ENCODE results near the gene SMAD3.
"Not testable (repeated sequence)": the region's sequence is repeated elsewhere in the genome, so short reads cannot be mapped to it uniquely, and the experiment has no call there.

SMAD3 gene

DNA sequence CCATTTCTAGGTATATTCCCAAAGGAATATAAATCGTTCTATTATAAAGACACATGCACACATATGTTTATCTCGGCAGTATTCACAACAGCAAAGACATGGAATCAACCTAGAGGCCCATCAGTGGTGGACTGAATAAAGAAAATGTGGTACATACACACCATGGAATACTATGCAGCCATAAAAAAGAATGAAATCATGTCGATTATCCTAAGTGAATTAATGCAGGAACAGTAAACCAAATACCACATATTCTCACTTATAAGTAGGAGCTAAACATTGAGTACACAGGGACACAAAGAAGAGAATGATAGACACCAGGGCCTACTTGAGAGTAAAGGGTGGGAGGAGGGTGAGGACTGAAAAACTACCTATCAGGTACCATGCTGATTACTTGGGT lies 37.0 kb upstream of the SMAD3 start:
- H3K4me3 Mint-ChIP-seq; H3K36me3 Mint-ChIP-seq; H3K27ac Mint-ChIP-seq; H3K27me3 Mint-ChIP-seq; H3K9me3 Mint-ChIP-seq (ENCODE audit: low read depth): not testable (repeated sequence)
- peaks cover 24% of the 10 kb centered on the region for H3K4me1 Mint-ChIP-seq (ENCODE audit: low read depth)

DNA sequence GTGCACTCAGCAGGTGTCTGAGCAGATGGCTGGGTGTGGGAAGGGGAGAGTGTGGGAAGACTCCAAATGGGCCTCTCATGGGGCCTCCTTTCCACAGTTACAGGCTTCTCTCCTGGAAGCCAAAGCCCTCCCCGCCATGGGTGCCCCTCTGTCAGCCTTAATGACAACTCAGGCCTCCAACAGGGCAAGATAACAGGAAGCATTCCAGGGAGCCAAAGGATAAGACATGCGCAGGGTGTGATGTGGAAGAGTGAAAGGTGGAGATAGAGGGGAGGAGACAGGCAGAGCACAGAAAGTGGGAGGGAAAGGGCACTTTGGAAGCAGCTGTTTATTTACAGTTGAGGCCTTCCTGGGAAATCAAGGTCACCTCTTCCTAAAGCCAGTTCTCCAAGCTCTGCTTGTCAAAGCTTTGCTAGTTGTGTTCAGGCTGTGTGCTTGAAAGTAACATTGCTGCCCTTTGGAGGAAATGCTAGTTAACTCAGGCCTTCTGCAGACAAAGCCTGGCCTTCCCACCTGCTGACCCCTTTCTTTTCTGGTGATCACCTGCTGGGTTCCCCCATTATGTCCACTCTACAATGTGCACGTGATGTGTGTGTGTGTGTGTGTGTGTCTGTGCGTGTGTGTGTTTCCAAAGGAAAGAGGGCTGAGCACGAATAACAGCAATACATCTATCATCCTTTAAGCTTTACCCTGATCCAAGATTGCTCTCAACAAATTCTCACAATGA lies 35.2 kb upstream of the SMAD3 start:
- Mint-ChIP-seq H3K27ac (no peak overlapping the region), H3K4me3 (no peak overlapping the region), H3K9me3 (ENCODE audit: low read depth) (no peaks in the 10 kb centered on the region), H3K27me3 (no peaks in the 10 kb centered on the region), H3K36me3 (no peaks in the 10 kb centered on the region), H3K4me1 (ENCODE audit: low read depth) (peaks cover 14% of the 10 kb centered on the region)

DNA sequence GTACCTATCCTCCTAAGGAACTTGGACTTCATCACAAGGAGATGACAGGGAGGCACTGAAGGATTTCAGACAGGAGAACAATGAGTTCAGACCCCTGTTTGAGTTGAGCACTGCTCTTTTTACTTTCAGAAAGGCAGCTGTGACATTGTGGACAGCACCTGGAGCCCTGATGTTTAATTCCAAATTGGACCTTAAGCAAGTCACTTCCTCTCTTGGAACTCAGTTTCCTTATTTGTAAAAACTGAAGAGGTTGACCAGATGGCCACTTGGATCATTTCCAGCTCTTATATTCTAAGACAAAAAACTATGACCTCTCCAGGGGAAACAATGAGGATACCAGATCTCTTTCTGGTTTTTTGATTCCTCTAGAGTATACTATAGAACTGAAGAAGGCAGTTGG lies 34.1 kb upstream of the SMAD3 start:
- H3K27me3 Mint-ChIP-seq: no peaks in the 10 kb centered on the region
- H3K27ac Mint-ChIP-seq: no peak overlapping the region
- H3K36me3 Mint-ChIP-seq: no peaks in the 10 kb centered on the region
- H3K4me3 Mint-ChIP-seq: no peak overlapping the region
- H3K4me1 Mint-ChIP-seq (ENCODE audit: low read depth): peaks cover 10% of the 10 kb centered on the region
- H3K9me3 Mint-ChIP-seq (ENCODE audit: low read depth): no peaks in the 10 kb centered on the region

DNA sequence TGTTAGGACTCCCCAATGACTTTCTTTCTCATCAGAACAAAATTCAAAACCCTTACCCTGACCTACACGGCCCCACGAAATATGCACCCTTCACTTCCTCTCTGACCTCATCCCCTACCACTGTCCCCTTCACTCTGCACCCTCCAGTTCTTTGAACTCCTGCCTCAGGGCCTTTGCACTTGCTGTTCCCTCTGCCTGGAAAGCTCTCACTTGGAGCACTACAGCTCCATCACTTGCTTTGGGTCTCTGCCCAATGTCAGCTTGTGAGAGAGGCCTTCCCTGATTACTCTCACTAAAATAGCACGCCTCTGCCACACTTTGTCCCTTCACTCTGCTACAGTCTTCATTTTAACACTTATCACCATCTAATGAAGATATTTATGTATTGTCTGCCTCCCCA lies 32.8 kb upstream of the SMAD3 start:
- Mint-ChIP-seq H3K4me3 (no peak overlapping the region), H3K27me3 (no peaks in the 10 kb centered on the region), H3K9me3 (ENCODE audit: low read depth) (no peaks in the 10 kb centered on the region), H3K27ac (no peak overlapping the region), H3K36me3 (no peaks in the 10 kb centered on the region), H3K4me1 (ENCODE audit: low read depth) (peaks cover 8% of the 10 kb centered on the region)

DNA sequence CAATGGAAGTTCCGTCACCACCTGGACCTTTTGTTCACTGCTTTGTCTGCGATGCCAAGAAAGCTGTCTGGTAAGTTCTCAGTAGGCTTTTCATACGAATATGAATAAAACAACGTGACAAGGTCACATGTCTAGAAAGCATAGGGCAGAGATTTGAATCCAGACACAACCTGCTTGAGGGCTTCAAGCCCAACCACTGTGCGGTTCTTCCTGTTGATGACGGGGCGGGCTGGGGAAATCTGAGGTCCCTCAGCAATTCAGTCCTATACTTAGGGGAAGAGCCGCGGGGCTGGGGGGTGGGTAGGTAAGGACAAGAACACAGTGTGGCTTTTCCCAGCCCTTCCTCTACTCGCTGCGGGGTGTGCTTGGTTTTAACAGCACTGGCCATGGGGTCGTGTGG lies 32.4 kb upstream of the SMAD3 start:
- H3K4me1 Mint-ChIP-seq (ENCODE audit: low read depth): peaks cover 7% of the 10 kb centered on the region
- no peaks in the 10 kb centered on the region for H3K27me3 Mint-ChIP-seq
- H3K27ac Mint-ChIP-seq: peak overlapping the region; percentile 30
- H3K36me3 Mint-ChIP-seq: no peaks in the 10 kb centered on the region
- H3K9me3 Mint-ChIP-seq (ENCODE audit: low read depth): no peaks in the 10 kb centered on the region
- H3K4me3 Mint-ChIP-seq: no peak overlapping the region

GRCh38 chr15:67033571-67034044 lies 31.8 kb upstream of the SMAD3 start:
- Mint-ChIP-seq H3K27ac (peak overlapping the region; percentile 30), H3K9me3 (ENCODE audit: low read depth) (no peaks in the 10 kb centered on the region), H3K4me3 (peak overlapping the region; percentile 42), H3K4me1 (ENCODE audit: low read depth) (peaks cover 8% of the 10 kb centered on the region), H3K27me3 (no peaks in the 10 kb centered on the region), H3K36me3 (no peaks in the 10 kb centered on the region)

GRCh38 chr15:67035886-67036285 lies 29.5 kb upstream of the SMAD3 start:
- Mint-ChIP-seq H3K27me3 (no peaks in the 10 kb centered on the region), H3K36me3 (no peaks in the 10 kb centered on the region), H3K9me3 (ENCODE audit: low read depth) (no peaks in the 10 kb centered on the region), H3K27ac (no peak overlapping the region), H3K4me3 (no peak overlapping the region), H3K4me1 (ENCODE audit: low read depth) (peaks cover 22% of the 10 kb centered on the region)

DNA sequence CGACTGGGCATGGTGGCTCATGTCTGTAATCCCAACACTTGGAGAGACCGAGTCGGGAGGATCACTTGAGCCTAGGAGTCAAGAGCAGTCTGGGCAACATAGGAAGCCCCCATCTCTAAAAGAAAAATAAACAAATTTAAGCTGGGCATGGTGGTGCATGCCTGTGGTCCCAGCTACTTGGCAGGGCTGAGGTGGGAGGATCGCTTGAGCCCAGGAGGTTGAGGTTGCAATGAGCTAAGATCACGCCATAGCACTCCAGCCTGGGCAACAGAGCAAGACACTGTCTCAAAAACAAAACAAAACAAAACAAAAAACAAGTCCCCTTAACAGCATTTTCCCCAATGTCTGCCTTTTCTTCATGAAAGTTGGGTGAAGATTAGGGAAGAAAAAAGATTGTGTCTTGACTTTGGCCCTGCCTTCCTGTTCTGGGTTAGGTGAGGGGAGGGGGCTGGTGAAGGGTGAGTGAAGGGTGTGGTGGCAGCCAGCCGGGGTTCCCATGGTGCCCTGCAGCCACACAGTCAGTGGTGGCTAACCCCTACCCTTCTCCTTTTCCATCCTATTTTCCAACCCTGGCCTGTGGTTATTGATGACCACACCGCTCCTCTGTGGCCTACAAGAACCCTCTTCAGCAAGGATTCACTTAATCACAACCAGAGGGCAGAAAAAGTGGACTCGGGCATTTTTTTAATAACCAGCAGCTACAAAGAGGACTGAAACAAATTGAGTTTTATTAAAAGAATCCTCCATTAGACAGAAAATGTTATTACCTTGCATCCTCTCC lies 28.4 kb upstream of the SMAD3 start:
- H3K9me3 Mint-ChIP-seq (ENCODE audit: low read depth): no peaks in the 10 kb centered on the region
- H3K36me3 Mint-ChIP-seq: no peaks in the 10 kb centered on the region
- no peak overlapping the region for H3K4me3 Mint-ChIP-seq
- no peak overlapping the region for H3K27ac Mint-ChIP-seq
- H3K4me1 Mint-ChIP-seq (ENCODE audit: low read depth): peaks cover 26% of the 10 kb centered on the region
- H3K27me3 Mint-ChIP-seq: no peaks in the 10 kb centered on the region

GRCh38 chr15:67037694-67038093 lies 27.7 kb upstream of the SMAD3 start:
- Mint-ChIP-seq H3K27ac (no peak overlapping the region), H3K4me1 (ENCODE audit: low read depth) (peaks cover 33% of the 10 kb centered on the region), H3K36me3 (no peaks in the 10 kb centered on the region), H3K27me3 (no peaks in the 10 kb centered on the region), H3K9me3 (ENCODE audit: low read depth) (no peaks in the 10 kb centered on the region), H3K4me3 (no peak overlapping the region)

- Mint-ChIP-seq H3K4me1 (ENCODE audit: low read depth) (peaks cover 37% of the 10 kb centered on the region), H3K36me3 (no peaks in the 10 kb centered on the region), H3K4me3 (peak overlapping the region; percentile 47)
These were observed 26.7 kb upstream of the SMAD3 start for GRCh38 chr15:67038736-67039135.

GRCh38 chr15:67039384-67040075 lies 25.9 kb upstream of the SMAD3 start:
- Mint-ChIP-seq H3K4me3 (peak overlapping the region; percentile 49), H3K27ac (no peak overlapping the region), H3K9me3 (ENCODE audit: low read depth) (no peaks in the 10 kb centered on the region), H3K4me1 (ENCODE audit: low read depth) (peaks cover 37% of the 10 kb centered on the region), H3K36me3 (no peaks in the 10 kb centered on the region), H3K27me3 (no peaks in the 10 kb centered on the region)

More at GRCh38 chr15:67038736-67039135, 26.7 kb upstream of the SMAD3 start:
- Mint-ChIP-seq H3K9me3 (ENCODE audit: low read depth) (no peaks in the 10 kb centered on the region), H3K27me3 (no peaks in the 10 kb centered on the region), H3K27ac (peak overlapping the region; percentile 13)

DNA sequence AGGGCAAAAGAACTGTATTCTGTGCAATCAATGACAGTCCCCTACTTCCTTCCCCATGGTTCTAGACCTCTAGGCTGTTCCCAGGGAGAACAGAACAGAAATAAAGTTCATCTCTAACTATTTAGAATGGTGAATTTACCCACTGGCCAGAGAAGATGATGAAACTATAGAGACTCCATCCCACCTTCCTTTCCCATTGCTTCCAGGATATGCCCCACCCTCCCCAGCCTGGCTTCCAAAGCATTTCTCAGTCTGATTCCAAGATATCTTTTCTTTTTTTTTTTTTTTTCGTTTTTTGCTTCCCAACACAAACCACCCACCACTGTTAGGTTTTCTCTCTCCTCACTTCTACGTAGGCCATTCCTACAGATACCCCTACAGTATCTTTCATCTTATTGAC lies 25.1 kb upstream of the SMAD3 start:
- Mint-ChIP-seq H3K36me3 (no peaks in the 10 kb centered on the region), H3K27ac (no peak overlapping the region), H3K9me3 (ENCODE audit: low read depth) (no peaks in the 10 kb centered on the region), H3K4me1 (ENCODE audit: low read depth) (peaks cover 37% of the 10 kb centered on the region), H3K4me3 (no peak overlapping the region), H3K27me3 (no peaks in the 10 kb centered on the region)

GRCh38 chr15:67042551-67043142 lies 22.8 kb upstream of the SMAD3 start:
- H3K4me1 Mint-ChIP-seq (ENCODE audit: low read depth): peaks cover 37% of the 10 kb centered on the region
- no peaks in the 10 kb centered on the region for H3K36me3 Mint-ChIP-seq
- no peak overlapping the region for H3K4me3 Mint-ChIP-seq
- no peaks in the 10 kb centered on the region for H3K9me3 Mint-ChIP-seq (ENCODE audit: low read depth)
- H3K27me3 Mint-ChIP-seq: no peaks in the 10 kb centered on the region
- H3K27ac Mint-ChIP-seq: no peak overlapping the region

GRCh38 chr15:67043939-67044771 lies 21.2 kb upstream of the SMAD3 start:
- Mint-ChIP-seq H3K27me3 (no peaks in the 10 kb centered on the region), H3K4me1 (ENCODE audit: low read depth) (peaks cover 23% of the 10 kb centered on the region), H3K27ac (no peak overlapping the region), H3K4me3 (no peak overlapping the region), H3K36me3 (no peaks in the 10 kb centered on the region), H3K9me3 (ENCODE audit: low read depth) (no peaks in the 10 kb centered on the region)
